ENCODE measurements around the gene LCAT.

GRCh38 chr16:67942510-67943255 lies 1.2 kb downstream of the LCAT start:
- TF ChIP-seq CTCF (IDR thresholded peaks at IDR 0.05) (no peak), POLR2A (IDR thresholded peaks at IDR 0.05) (no peak)
